BLaER1 treated with 17β-estradiol and CSF1 and Interleukin-3, amounts not matched to agents 10 nM and 100 nM (cell line): Measurements from ENCODE around the gene ADAMTS17.

ENCODE experiments used
- H3K27ac ChIP-seq, 11 experiments: shearing (Covaris generic); formaldehyde crosslinking; 2 replicates each; pipeline ENCODE4 v1.8.1; 2022
- H3K27me3 ChIP-seq, 11 experiments: shearing (Covaris generic); formaldehyde crosslinking; 2 replicates each; pipeline ENCODE4 v1.8.1; 2022
- H3K36me3 ChIP-seq, 11 experiments: shearing (Covaris generic); formaldehyde crosslinking; 2 replicates each; pipeline ENCODE4 v1.8.1; 2022
- H3K4me1 ChIP-seq, 10 experiments: shearing (Covaris generic); formaldehyde crosslinking; 2 replicates each; pipeline ENCODE4 v1.8.1; 2022
- H3K4me2 ChIP-seq, 11 experiments: shearing (Covaris generic); formaldehyde crosslinking; 2 replicates each; pipeline ENCODE4 v1.8.1; 2022
- H3K4me3 ChIP-seq, 10 experiments: shearing (Covaris generic); formaldehyde crosslinking; 2 replicates each; pipeline ENCODE4 v1.8.1; 2022
- H3K9ac ChIP-seq, 11 experiments: shearing (Covaris generic); formaldehyde crosslinking; 2 replicates each; pipeline ENCODE4 v1.8.1; 2022
- H3K9me3 ChIP-seq, 11 experiments: shearing (Covaris generic); formaldehyde crosslinking; replicated peaks in 1 of 11; 2 replicates each; pipeline ENCODE4 v1.8.1; 2022
- H4K20me1 ChIP-seq, 11 experiments: shearing (Covaris generic); formaldehyde crosslinking; 2 replicates each; pipeline ENCODE4 v1.8.1; 2022
- Cebpa-rat ChIP-seq, 11 experiments: shearing (Covaris generic); IDR thresholded peaks; 2 replicates each; pipeline ENCODE4 v1.8.1; 2022

ADAMTS17 gene

GRCh38 chr15:99962006-99962561, 379.7 kb downstream of the ADAMTS17 start:
- Histone ChIP-seq H3K36me3 (no peaks in the 10 kb centered on the region), H3K27ac (no peak overlapping the region)
- TF ChIP-seq Cebpa-rat (IDR thresholded peaks at IDR 0.05): no peak

GRCh38 chr15:99961011-99961441, 380.7 kb downstream of the ADAMTS17 start:
- H3K4me3 ChIP-seq: no peak overlapping the region
- no peaks in the 10 kb centered on the region for H4K20me1 ChIP-seq
- H3K4me1 ChIP-seq: peaks cover 0 to 8% (median 0%) of the 10 kb centered on the region in 10 experiments; a peak in 4 of 20 replicates
- no peak overlapping the region for H3K9ac ChIP-seq
- peaks cover 0 to 11% (median 0%) of the 10 kb centered on the region in 11 experiments; a peak in 4 of 22 replicates for H3K9me3 ChIP-seq
- H3K36me3 ChIP-seq: no peaks in the 10 kb centered on the region
- TF ChIP-seq Cebpa-rat (IDR thresholded peaks at IDR 0.05): no peak
- H3K4me2 ChIP-seq: no peak overlapping the region
- H3K27me3 ChIP-seq: no peaks in the 10 kb centered on the region
- H3K27ac ChIP-seq: no peak overlapping the region

More at GRCh38 chr15:99962006-99962561, 379.7 kb downstream of the ADAMTS17 start:
- Histone ChIP-seq H3K4me3 (no peak overlapping the region), H4K20me1 (no peaks in the 10 kb centered on the region), H3K9me3 (peaks cover 0 to 11% (median 0%) of the 10 kb centered on the region in 11 experiments; a peak in 4 of 22 replicates), H3K9ac (no peak overlapping the region), H3K27me3 (no peaks in the 10 kb centered on the region), H3K4me1 (peaks cover 0 to 8% (median 0%) of the 10 kb centered on the region in 10 experiments; a peak in 4 of 20 replicates), H3K4me2 (no peak overlapping the region)

GRCh38 chr15:99959326-99959725, 382.4 kb downstream of the ADAMTS17 start:
- H3K36me3 ChIP-seq: no peaks in the 10 kb centered on the region
- H3K27ac ChIP-seq: no peak overlapping the region
- H4K20me1 ChIP-seq: no peaks in the 10 kb centered on the region
- H3K9me3 ChIP-seq: peaks cover 0 to 11% (median 0%) of the 10 kb centered on the region in 11 experiments; a peak in 4 of 22 replicates
- H3K4me1 ChIP-seq: peaks cover 0 to 8% (median 0%) of the 10 kb centered on the region in 10 experiments; a peak in 4 of 20 replicates
- no peaks in the 10 kb centered on the region for H3K27me3 ChIP-seq
- H3K4me2 ChIP-seq: no peak overlapping the region
- H3K9ac ChIP-seq: no peak overlapping the region
- H3K4me3 ChIP-seq: no peak overlapping the region
- TF ChIP-seq Cebpa-rat (IDR thresholded peaks at IDR 0.05): no peak

- Histone ChIP-seq H3K4me1 (peaks cover 0 to 8% (median 0%) of the 10 kb centered on the region in 10 experiments; a peak in 4 of 20 replicates), H3K9ac (no peak overlapping the region), H3K9me3 (peaks cover 0 to 11% (median 0%) of the 10 kb centered on the region in 11 experiments; a peak in 4 of 22 replicates), H3K27me3 (no peaks in the 10 kb centered on the region), H3K27ac (no peak overlapping the region), H4K20me1 (no peaks in the 10 kb centered on the region), H3K4me3 (no peak overlapping the region), H3K4me2 (no peak overlapping the region), H3K36me3 (no peaks in the 10 kb centered on the region)
- TF ChIP-seq Cebpa-rat (IDR thresholded peaks at IDR 0.05): no peak
Observed at GRCh38 chr15:99958426-99959097, 383.2 kb downstream of the ADAMTS17 start.

GRCh38 chr15:99957642-99958013, 384.1 kb downstream of the ADAMTS17 start:
- H3K27me3 ChIP-seq: no peaks in the 10 kb centered on the region
- no peak overlapping the region for H3K9ac ChIP-seq
- peaks cover 0 to 8% (median 0%) of the 10 kb centered on the region in 10 experiments; a peak in 4 of 20 replicates for H3K4me1 ChIP-seq
- H4K20me1 ChIP-seq: no peaks in the 10 kb centered on the region
- no peaks in the 10 kb centered on the region for H3K36me3 ChIP-seq
- no peak overlapping the region for H3K4me2 ChIP-seq
- TF ChIP-seq Cebpa-rat (IDR thresholded peaks at IDR 0.05): no peak
- peaks cover 0 to 8% (median 0%) of the 10 kb centered on the region in 11 experiments; a peak in 4 of 22 replicates for H3K9me3 ChIP-seq
- no peak overlapping the region for H3K27ac ChIP-seq
- no peak overlapping the region for H3K4me3 ChIP-seq

- Histone ChIP-seq H4K20me1 (no peaks in the 10 kb centered on the region), H3K27me3 (no peaks in the 10 kb centered on the region), H3K9me3 (peaks cover 0 to 2% (median 0%) of the 10 kb centered on the region in 11 experiments; a peak in 1 of 22 replicates), H3K27ac (no peak overlapping the region), H3K4me2 (no peak overlapping the region), H3K4me3 (no peak overlapping the region), H3K4me1 (peaks cover 0 to 8% (median 0%) of the 10 kb centered on the region in 10 experiments; a peak in 4 of 20 replicates), H3K36me3 (no peaks in the 10 kb centered on the region), H3K9ac (no peak overlapping the region)
- TF ChIP-seq Cebpa-rat (IDR thresholded peaks at IDR 0.05): no peak
Observed at GRCh38 chr15:99956820-99957641, 384.7 kb downstream of the ADAMTS17 start.

- no peaks in the 10 kb centered on the region for H3K36me3 ChIP-seq
- no peak overlapping the region for H3K4me3 ChIP-seq
- TF ChIP-seq Cebpa-rat (IDR thresholded peaks at IDR 0.05): no peak
- peaks cover 0 to 8% (median 0%) of the 10 kb centered on the region in 10 experiments; a peak in 4 of 20 replicates for H3K4me1 ChIP-seq
- H3K4me2 ChIP-seq: no peak overlapping the region
- H3K9ac ChIP-seq: no peak overlapping the region
- H3K27ac ChIP-seq: no peak overlapping the region
- H4K20me1 ChIP-seq: no peaks in the 10 kb centered on the region
- H3K9me3 ChIP-seq: no peaks in the 10 kb centered on the region
- no peaks in the 10 kb centered on the region for H3K27me3 ChIP-seq
Observed at GRCh38 chr15:99956022-99956775, 385.6 kb downstream of the ADAMTS17 start.

- peaks cover 0 to 8% (median 0%) of the 10 kb centered on the region in 10 experiments; a peak in 4 of 20 replicates for H3K4me1 ChIP-seq
- no peaks in the 10 kb centered on the region for H3K27me3 ChIP-seq
- H3K4me3 ChIP-seq: no peak overlapping the region
- no peak overlapping the region for H3K27ac ChIP-seq
- H3K4me2 ChIP-seq: no peak overlapping the region
- no peak for TF ChIP-seq Cebpa-rat (IDR thresholded peaks at IDR 0.05)
- H3K9ac ChIP-seq: no peak overlapping the region
- no peaks in the 10 kb centered on the region; a peak in 1 of 22 replicates for H3K9me3 ChIP-seq
- no peaks in the 10 kb centered on the region for H4K20me1 ChIP-seq
- no peaks in the 10 kb centered on the region for H3K36me3 ChIP-seq
Observed at GRCh38 chr15:99955532-99955931, 386.2 kb downstream of the ADAMTS17 start.
